Bronchial epithelial cell (primary cell): ENCODE measurements around the gene GATAD2B. TPM values are rescaled to one million over a fixed set of nuclear protein-coding genes. Genes with fewer than 3 reads are reported as not detected.

Experiments
- DNase-seq: peaks from one replicate; pipeline ENCODE4 v3.0.0-alpha.2; 2010; ENCODE audit warnings: low read depth
- FAIRE-seq: peaks from 2 replicates; lab custom pipeline; 2011; peaks lifted over from hg19 to GRCh38; lab: Jason Lieb, UNC
- H3K27me3 ChIP-seq: 2 replicates; pipeline ENCODE4 v1.5.1; 2011; ENCODE audit warnings: low read length; ENCODE audit not compliant: control insufficient read depth, insufficient read depth
- H3K36me3 ChIP-seq: 2 replicates; pipeline ENCODE4 v1.5.1; 2011; ENCODE audit warnings: low read length; ENCODE audit not compliant: control insufficient read depth, insufficient read depth
- H3K4me3 ChIP-seq: 2 replicates; pipeline ENCODE4 v1.5.1; 2011; ENCODE audit warnings: mild to moderate bottlenecking, low read depth, low read length, control low read depth
- CTCF ChIP-seq: IDR thresholded peaks from 2 replicates; pipeline ENCODE4 v1.5.1; 2011; ENCODE audit warnings: mild to moderate bottlenecking, moderate library complexity, low read length, control low read depth, inconsistent platforms; ENCODE audit not compliant: insufficient read depth, severe bottlenecking
- total RNA-seq: library from RNA; depleted of rRNA; stranded (reverse); fragments of >200 nt; gene quantifications from 2 replicates; pipeline ENCODE4 v1.2.1, GENCODE V29; 2014

Gene GATAD2B
- total RNA-seq, 1 donor from 2014 or later = 1.8 TPM

- no peaks in the 10 kb centered on the region for H3K27me3 ChIP-seq
- H3K4me3 ChIP-seq = peak overlapping the region; percentile 87
- no peak for DNase-seq
- peaks cover 19% of the 10 kb centered on the region for H3K36me3 ChIP-seq
- FAIRE-seq = no peak
- TF ChIP-seq CTCF = no peak
Measured at GRCh38 chr1:153956997-153957715, 34.4 kb upstream of the GATAD2B start.

DNA sequence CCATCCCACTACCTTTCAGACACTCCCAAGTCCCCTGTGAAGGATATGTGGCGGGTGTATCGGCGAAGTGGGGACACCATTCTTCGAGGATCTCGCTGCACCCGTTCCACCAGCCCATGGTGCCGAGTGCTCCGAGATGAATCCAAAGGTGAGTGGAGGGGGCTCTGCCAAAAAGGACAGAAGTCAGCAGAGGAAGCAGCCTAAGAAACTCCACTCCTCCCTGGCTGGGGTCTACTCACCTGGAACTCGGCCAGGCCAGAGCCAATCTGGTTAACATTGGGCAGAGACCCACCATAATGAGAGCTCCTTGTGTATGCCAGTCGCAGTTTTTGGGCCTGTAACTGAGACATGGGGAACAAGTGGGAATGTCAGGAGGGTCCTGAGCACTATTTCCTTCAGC, 32.1 kb upstream of the GATAD2B start:
- TF ChIP-seq CTCF = no peak
- no peak for DNase-seq
- Histone ChIP-seq H3K4me3 (no peak overlapping the region), H3K27me3 (no peaks in the 10 kb centered on the region), H3K36me3 (peaks cover 18% of the 10 kb centered on the region)
- no peak for FAIRE-seq

DNA sequence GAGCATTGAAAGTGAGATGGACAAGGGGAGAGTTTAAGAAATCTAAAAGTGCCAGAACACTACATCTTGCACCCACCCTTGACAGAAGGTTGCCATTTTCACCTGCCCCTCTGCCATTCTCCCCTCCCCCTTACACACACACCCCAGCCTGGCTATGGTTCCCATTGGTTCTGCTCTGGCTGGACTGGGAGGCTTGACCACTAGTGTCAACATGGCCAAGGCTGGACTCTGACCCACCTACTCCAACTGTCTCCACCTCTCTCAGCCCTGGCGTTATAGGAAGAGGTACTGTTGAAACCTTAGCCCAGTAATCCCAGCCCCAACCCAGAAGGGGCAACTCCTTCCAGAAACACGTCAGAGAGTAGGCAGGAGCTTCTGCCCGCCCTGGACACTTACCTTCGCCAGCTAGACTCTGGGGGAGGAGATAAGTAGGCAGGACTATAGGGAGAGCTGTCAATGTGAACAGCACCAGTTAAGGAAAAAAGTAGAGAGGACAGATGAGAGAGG, 31.1 kb upstream of the GATAD2B start:
- peaks cover 20% of the 10 kb centered on the region for H3K36me3 ChIP-seq
- TF ChIP-seq CTCF = no peak
- no peak for DNase-seq
- no peaks in the 10 kb centered on the region for H3K27me3 ChIP-seq
- FAIRE-seq = no peak
- H3K4me3 ChIP-seq = no peak overlapping the region

DNA sequence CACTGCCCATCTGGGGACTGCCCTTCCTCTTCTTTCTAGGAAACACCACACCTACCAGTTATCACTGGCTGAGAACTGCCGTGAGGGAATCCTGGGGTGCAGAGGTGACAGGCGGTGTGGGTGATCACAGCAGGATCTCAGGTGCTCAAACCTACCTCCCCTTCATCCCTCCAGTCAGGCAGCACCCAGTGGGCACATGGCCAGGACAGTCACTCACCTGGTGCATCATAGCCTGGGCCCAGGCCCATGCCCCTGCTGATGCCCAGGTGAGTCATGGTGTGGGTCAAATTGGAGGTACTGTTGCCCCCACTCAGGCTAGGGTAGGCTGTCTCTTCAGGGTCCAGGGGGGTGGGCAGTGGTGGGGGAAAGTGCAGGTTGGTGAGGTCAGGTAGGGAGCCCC, 29.0 kb upstream of the GATAD2B start:
- H3K27me3 ChIP-seq = no peaks in the 10 kb centered on the region
- H3K36me3 ChIP-seq = peaks cover 25% of the 10 kb centered on the region
- FAIRE-seq = no peak
- DNase-seq = peak; percentile 69
- TF ChIP-seq CTCF = no peak
- H3K4me3 ChIP-seq = no peak overlapping the region

- Histone ChIP-seq H3K36me3 (peaks cover 25% of the 10 kb centered on the region), H3K4me3 (no peak overlapping the region), H3K27me3 (no peaks in the 10 kb centered on the region)
- no peak for TF ChIP-seq CTCF
- no peak for FAIRE-seq
- no peak for DNase-seq
Measured at GRCh38 chr1:153951183-153951582, 28.4 kb upstream of the GATAD2B start.
